Duodenal mucosa (tissue), 2 donors: ENCODE measurements around the gene HIVEP1.
"Not testable (repeated sequence)": the region's sequence is repeated elsewhere in the genome, so short reads cannot be mapped to it uniquely, and the experiment has no call there.

ENCODE experiments used
- H3K27ac ChIP-seq: one replicate; pipeline ENCODE4 v1.7.0; 2013; ENCODE audit warnings: low read depth, low read length
- H3K27me3 ChIP-seq, 2 donors: one replicate each; pipeline ENCODE4 v1.7.0; 2013; ENCODE audit warnings: low read length in 2 of 2, control low read depth in 1 of 2; ENCODE audit not compliant: insufficient read depth in 2 of 2, control insufficient read depth in 1 of 2
- H3K36me3 ChIP-seq, 2 donors: one replicate each; pipeline ENCODE4 v1.7.0; 2013; ENCODE audit warnings: low read length in 2 of 2, control low read depth in 1 of 2; ENCODE audit not compliant: insufficient read depth in 2 of 2, control insufficient read depth in 1 of 2
- H3K4me1 ChIP-seq, 2 donors: one replicate each; pipeline ENCODE4 v1.7.0; 2013; ENCODE audit warnings: low read length in 2 of 2, control low read depth in 1 of 2; ENCODE audit not compliant: insufficient read depth in 2 of 2, control insufficient read depth in 1 of 2
- H3K4me3 ChIP-seq, 2 donors: one replicate each; pipeline ENCODE4 v1.7.0; 2013; ENCODE audit warnings: low read length in 2 of 2, low read depth in 1 of 2
- H3K9ac ChIP-seq, 2 donors: one replicate each; pipeline ENCODE4 v1.7.0; 2013; ENCODE audit warnings: low read length in 2 of 2, low read depth in 1 of 2
- H3K9me3 ChIP-seq, 2 donors: one replicate each; pipeline ENCODE4 v1.7.0; 2013; ENCODE audit warnings: low read length in 2 of 2, control low read depth in 1 of 2; ENCODE audit not compliant: control insufficient read depth in 1 of 2

Gene HIVEP1

GRCh38 chr6:12148317-12148801 is 136.2 kb downstream of the HIVEP1 start:
- no peaks in the 10 kb centered on the region for H3K9me3 ChIP-seq
- peaks cover 7 to 8% of the 10 kb centered on the region in 2 donors for H3K4me1 ChIP-seq
- no peak overlapping the region for H3K4me3 ChIP-seq
- no peak overlapping the region for H3K9ac ChIP-seq
- H3K36me3 ChIP-seq, result peaks cover 0 to 3% of the 10 kb centered on the region in 2 donors
- H3K27me3 ChIP-seq, result no peaks in the 10 kb centered on the region
- H3K27ac ChIP-seq, result no peak overlapping the region

GRCh38 chr6:12148841-12149240 is 136.7 kb downstream of the HIVEP1 start:
- H3K4me3 ChIP-seq, result no peak overlapping the region
- H3K27me3 ChIP-seq, result no peaks in the 10 kb centered on the region
- peaks cover 7 to 8% of the 10 kb centered on the region in 2 donors for H3K4me1 ChIP-seq
- H3K36me3 ChIP-seq, result peaks cover 0 to 3% of the 10 kb centered on the region in 2 donors
- no peak overlapping the region for H3K27ac ChIP-seq
- H3K9ac ChIP-seq, result no peak overlapping the region
- no peaks in the 10 kb centered on the region for H3K9me3 ChIP-seq

- Histone ChIP-seq H3K27me3 (no peaks in the 10 kb centered on the region), H3K4me1 (peaks cover 7 to 8% of the 10 kb centered on the region in 2 donors), H3K36me3 (peaks cover 0 to 3% of the 10 kb centered on the region in 2 donors), H3K27ac (no peak overlapping the region), H3K9ac (no peak overlapping the region), H3K4me3 (no peak overlapping the region), H3K9me3 (no peaks in the 10 kb centered on the region)
These were observed 137.9 kb downstream of the HIVEP1 start for GRCh38 chr6:12149944-12150510.

GRCh38 chr6:12150812-12151432 is 138.8 kb downstream of the HIVEP1 start:
- Histone ChIP-seq H3K36me3 (peaks cover 0 to 3% of the 10 kb centered on the region in 2 donors), H3K4me1 (peaks cover 7 to 8% of the 10 kb centered on the region in 2 donors), H3K27ac (no peak overlapping the region), H3K27me3 (no peaks in the 10 kb centered on the region), H3K9ac (no peak overlapping the region), H3K9me3 (no peaks in the 10 kb centered on the region), H3K4me3 (no peak overlapping the region)

- Histone ChIP-seq H3K9ac (no peak overlapping the region), H3K36me3 (peaks cover 0 to 3% of the 10 kb centered on the region in 2 donors), H3K27me3 (no peaks in the 10 kb centered on the region), H3K9me3 (no peaks in the 10 kb centered on the region), H3K4me1 (peaks cover 7 to 8% of the 10 kb centered on the region in 2 donors), H3K27ac (no peak overlapping the region), H3K4me3 (no peak overlapping the region)
These were observed 139.3 kb downstream of the HIVEP1 start for GRCh38 chr6:12151433-12151820.

- Histone ChIP-seq H3K27me3 (no peaks in the 10 kb centered on the region), H3K4me1 (peaks cover 7 to 8% of the 10 kb centered on the region in 2 donors), H3K27ac (no peak overlapping the region), H3K9ac (no peak overlapping the region), H3K36me3 (no peaks in the 10 kb centered on the region), H3K4me3 (no peak overlapping the region), H3K9me3 (no peaks in the 10 kb centered on the region)
These were observed 140.2 kb downstream of the HIVEP1 start for GRCh38 chr6:12152023-12152970.

GRCh38 chr6:12155769-12156168 is 143.7 kb downstream of the HIVEP1 start:
- H3K4me3 ChIP-seq, H3K36me3 ChIP-seq, H3K9ac ChIP-seq, H3K9me3 ChIP-seq, H3K27ac ChIP-seq, H3K27me3 ChIP-seq, H3K4me1 ChIP-seq: not testable (repeated sequence)

GRCh38 chr6:12158686-12159415 is 146.7 kb downstream of the HIVEP1 start:
- Histone ChIP-seq H3K27me3 (no peaks in the 10 kb centered on the region), H3K9ac (no peak overlapping the region), H3K9me3 (no peaks in the 10 kb centered on the region), H3K36me3 (peaks cover 14 to 27% of the 10 kb centered on the region in 2 donors), H3K27ac (no peak overlapping the region), H3K4me3 (no peak overlapping the region), H3K4me1 (no peaks in the 10 kb centered on the region)

- no peaks in the 10 kb centered on the region for H3K9me3 ChIP-seq
- H3K27me3 ChIP-seq, result no peaks in the 10 kb centered on the region
- H3K9ac ChIP-seq, result no peak overlapping the region
- no peak overlapping the region for H3K27ac ChIP-seq
- peaks cover 17 to 31% of the 10 kb centered on the region in 2 donors for H3K36me3 ChIP-seq
- no peak overlapping the region for H3K4me3 ChIP-seq
- no peaks in the 10 kb centered on the region for H3K4me1 ChIP-seq
These were observed 148.2 kb downstream of the HIVEP1 start for GRCh38 chr6:12160326-12160725.
